Activated CD8-positive, alpha-beta T cell treated with anti-CD3 and anti-CD28 coated beads, Interleukin-2, amount 10 ng/mL, durations not matched to agents 7 days and 5 days (primary cell): ENCODE measurements around the gene CFAP69. TPM values are rescaled to one million over a fixed set of nuclear protein-coding genes. Genes with fewer than 3 reads are reported as not detected.
"Not testable (repeated sequence)": the region's sequence is repeated elsewhere in the genome, so short reads cannot be mapped to it uniquely, and the experiment has no call there.

ENCODE experiments used
- ATAC-seq: fragments of 150-1000 bp; cut with Tn5 transposase; one replicate; pipeline ENCODE4 v1.10.0; 2021; ENCODE audit warnings: moderate library complexity
- CTCF ChIA-PET: fragments of 350-600 bp; sonication (Branson Sonifier 250); formaldehyde crosslinking; loops from one replicate; lab custom pipeline; 2021; ENCODE audit warnings: antibody characterized with exemption; lab: Charles Lee
- POLR2A ChIA-PET: fragments of 350-600 bp; sonication (Branson Sonifier 250); formaldehyde crosslinking; loops from one replicate; lab custom pipeline; 2021; ENCODE audit warnings: antibody characterized with exemption; lab: Charles Lee
- DNase-seq: peaks from one replicate; pipeline ENCODE4 v3.0.0-alpha.2; 2020
- H3K27ac Mint-ChIP-seq: one replicate; pipeline ENCODE4 v1.8.0; 2021; ENCODE audit warnings: mild to moderate bottlenecking, mixed read lengths
- H3K27me3 Mint-ChIP-seq: one replicate; pipeline ENCODE4 v1.8.0; 2021; ENCODE audit warnings: low read depth, mixed read lengths
- H3K36me3 Mint-ChIP-seq: one replicate; pipeline ENCODE4 v1.8.0; 2021; ENCODE audit warnings: low read depth, mixed read lengths
- H3K4me1 Mint-ChIP-seq: one replicate; pipeline ENCODE4 v1.8.0; 2021; ENCODE audit warnings: low read depth, mixed read lengths
- H3K4me3 Mint-ChIP-seq: one replicate; pipeline ENCODE4 v1.8.0; 2021; ENCODE audit warnings: mild to moderate bottlenecking, mixed read lengths
- H3K9me3 Mint-ChIP-seq: one replicate; pipeline ENCODE4 v1.8.0; 2022; ENCODE audit warnings: mixed read lengths; ENCODE audit not compliant: insufficient read depth
- total RNA-seq, 2 experiments: library from RNA; stranded (reverse); gene quantifications; one replicate each; pipeline ENCODE4 v1.2.3, GENCODE V29; 2021

The CFAP69 gene
- total RNA-seq, 2 experiments from 2014 or later: 0.65 TPM; not detected in 1

GRCh38 chr7:90238022-90238421 lies 7.0 kb upstream of the CFAP69 start:
- no peak for ATAC-seq
- Mint-ChIP-seq H3K4me3 (no peak overlapping the region), H3K9me3 (no peaks in the 10 kb centered on the region), H3K27me3 (peaks cover 21% of the 10 kb centered on the region), H3K27ac (no peak overlapping the region), H3K36me3 (no peaks in the 10 kb centered on the region), H3K4me1 (peaks cover 3% of the 10 kb centered on the region)
- ChIA-PET CTCF (no interaction called here), POLR2A (no interaction called here)
- no peak for DNase-seq

GRCh38 chr7:90238583-90238982 lies 6.4 kb upstream of the CFAP69 start:
- Mint-ChIP-seq H3K27ac (no peak overlapping the region), H3K4me3 (no peak overlapping the region), H3K4me1 (peaks cover 3% of the 10 kb centered on the region), H3K27me3 (peaks cover 21% of the 10 kb centered on the region), H3K36me3 (no peaks in the 10 kb centered on the region), H3K9me3 (no peaks in the 10 kb centered on the region)
- ChIA-PET CTCF (no interaction called here), POLR2A (no interaction called here)
- no peak for DNase-seq
- ATAC-seq: no peak

- DNase-seq (no peak), ATAC-seq (no peak)
- H3K27ac Mint-ChIP-seq: no peak overlapping the region
- peaks cover 3% of the 10 kb centered on the region for H3K4me1 Mint-ChIP-seq
- H3K27me3 Mint-ChIP-seq: peaks cover 25% of the 10 kb centered on the region
- no peaks in the 10 kb centered on the region for H3K36me3 Mint-ChIP-seq
- ChIA-PET CTCF (no interaction called here), POLR2A (no interaction called here)
- no peak overlapping the region for H3K4me3 Mint-ChIP-seq
- no peaks in the 10 kb centered on the region for H3K9me3 Mint-ChIP-seq
Observed at GRCh38 chr7:90239050-90239449, 5.9 kb upstream of the CFAP69 start.

GRCh38 chr7:90239625-90240228 lies 5.2 kb upstream of the CFAP69 start:
- ChIA-PET POLR2A (no interaction called here), CTCF (no interaction called here)
- no peak overlapping the region for H3K27ac Mint-ChIP-seq
- no peaks in the 10 kb centered on the region for H3K36me3 Mint-ChIP-seq
- H3K9me3 Mint-ChIP-seq: no peaks in the 10 kb centered on the region
- peaks cover 5% of the 10 kb centered on the region for H3K4me1 Mint-ChIP-seq
- H3K27me3 Mint-ChIP-seq: peaks cover 30% of the 10 kb centered on the region
- no peak overlapping the region for H3K4me3 Mint-ChIP-seq
- DNase-seq (no peak), ATAC-seq (no peak)

GRCh38 chr7:90242369-90243168 lies 2.4 kb upstream of the CFAP69 start:
- Mint-ChIP-seq H3K27me3 (peaks cover 44% of the 10 kb centered on the region), H3K27ac (no peak overlapping the region), H3K4me1 (peaks cover 16% of the 10 kb centered on the region), H3K9me3 (no peaks in the 10 kb centered on the region), H3K36me3 (no peaks in the 10 kb centered on the region), H3K4me3 (no peak overlapping the region)
- DNase-seq (no peak), ATAC-seq (no peak)
- ChIA-PET POLR2A (no interaction called here), CTCF (no interaction called here)

- Mint-ChIP-seq H3K27me3 (peaks cover 38% of the 10 kb centered on the region), H3K4me1 (peaks cover 16% of the 10 kb centered on the region), H3K4me3 (no peak overlapping the region), H3K9me3 (no peaks in the 10 kb centered on the region), H3K36me3 (no peaks in the 10 kb centered on the region), H3K27ac (no peak overlapping the region)
- POLR2A ChIA-PET: no interaction called here
- CTCF ChIA-PET: interaction anchor here (1.3 kb wide), 1 partner anchor 17 kb away, joined by 4 read pairs; no protein-coding TSS in a partner anchor
- no peak for ATAC-seq
- no peak for DNase-seq
Observed at GRCh38 chr7:90243556-90243955, 1.4 kb upstream of the CFAP69 start.

- POLR2A ChIA-PET: no interaction called here
- peaks cover 41% of the 10 kb centered on the region for H3K27me3 Mint-ChIP-seq
- H3K27ac Mint-ChIP-seq: no peak overlapping the region
Observed at GRCh38 chr7:90244565-90244908, 437 bp upstream of the CFAP69 start.

GRCh38 chr7:90246171-90246570 lies 1.2 kb downstream of the CFAP69 start:
- Mint-ChIP-seq H3K9me3 (no peaks in the 10 kb centered on the region), H3K27me3 (peaks cover 45% of the 10 kb centered on the region), H3K36me3 (no peaks in the 10 kb centered on the region), H3K27ac (no peak overlapping the region), H3K4me3 (peak overlapping the region; percentile 79), H3K4me1 (peaks cover 13% of the 10 kb centered on the region)
- no peak for ATAC-seq
- no peak for DNase-seq
- POLR2A ChIA-PET: interaction anchor here (1.1 kb wide), 1 partner anchor 105 kb away, joined by 3 read pairs; no protein-coding TSS in a partner anchor
- CTCF ChIA-PET: interaction anchor here (1.0 kb wide), 1 partner anchor 182 kb away, joined by 3 read pairs; no protein-coding TSS in a partner anchor

More at GRCh38 chr7:90244565-90244908, 437 bp upstream of the CFAP69 start:
- ATAC-seq (no peak), DNase-seq (no peak)
- no peaks in the 10 kb centered on the region for H3K9me3 Mint-ChIP-seq
- peaks cover 16% of the 10 kb centered on the region for H3K4me1 Mint-ChIP-seq
- H3K36me3 Mint-ChIP-seq: no peaks in the 10 kb centered on the region
- peak overlapping the region; percentile 79 for H3K4me3 Mint-ChIP-seq
- CTCF ChIA-PET: interaction anchor here (1.3 kb wide), 1 partner anchor 16 kb away, joined by 4 read pairs; no protein-coding TSS in a partner anchor

GRCh38 chr7:90248706-90249105 lies 3.7 kb downstream of the CFAP69 start:
- H3K4me3 Mint-ChIP-seq: no peak overlapping the region
- no peak overlapping the region for H3K27ac Mint-ChIP-seq
- H3K9me3 Mint-ChIP-seq: no peaks in the 10 kb centered on the region
- CTCF ChIA-PET: no interaction called here
- peaks cover 39% of the 10 kb centered on the region for H3K27me3 Mint-ChIP-seq
- H3K4me1 Mint-ChIP-seq: peaks cover 13% of the 10 kb centered on the region
- ATAC-seq: no peak
- no peak for DNase-seq
- no peaks in the 10 kb centered on the region for H3K36me3 Mint-ChIP-seq
- POLR2A ChIA-PET: no interaction called here

GRCh38 chr7:90250601-90251303 lies 5.8 kb downstream of the CFAP69 start:
- Mint-ChIP-seq H3K9me3 (no peaks in the 10 kb centered on the region), H3K27me3 (peaks cover 29% of the 10 kb centered on the region), H3K27ac (no peak overlapping the region), H3K4me1 (peaks cover 4% of the 10 kb centered on the region), H3K4me3 (no peak overlapping the region), H3K36me3 (no peaks in the 10 kb centered on the region)
- CTCF ChIA-PET: no interaction called here
- DNase-seq (no peak), ATAC-seq (no peak)
- POLR2A ChIA-PET: interaction anchor here (0.6 kb wide), 1 partner anchor 332 kb away, joined by 3 read pairs; no protein-coding TSS in a partner anchor

- ChIA-PET POLR2A (no interaction called here), CTCF (interaction anchor here (0.7 kb wide), 1 partner anchor 9 kb away, joined by 3 read pairs; no protein-coding TSS in a partner anchor)
Observed at GRCh38 chr7:90251304-90251635, 6.3 kb downstream of the CFAP69 start.

GRCh38 chr7:90256011-90256410 lies 11.0 kb downstream of the CFAP69 start:
- CTCF ChIA-PET, ATAC-seq, H3K27me3 Mint-ChIP-seq, H3K4me1 Mint-ChIP-seq, H3K36me3 Mint-ChIP-seq, POLR2A ChIA-PET, DNase-seq, H3K4me3 Mint-ChIP-seq, H3K9me3 Mint-ChIP-seq, H3K27ac Mint-ChIP-seq: not testable (repeated sequence)

More at GRCh38 chr7:90251304-90251635, 6.3 kb downstream of the CFAP69 start:
- Mint-ChIP-seq H3K27me3 (peaks cover 24% of the 10 kb centered on the region), H3K4me1 (no peaks in the 10 kb centered on the region), H3K36me3 (no peaks in the 10 kb centered on the region), H3K4me3 (no peak overlapping the region), H3K27ac (no peak overlapping the region), H3K9me3 (no peaks in the 10 kb centered on the region)
- DNase-seq (no peak), ATAC-seq (no peak)
